CD4-positive, CD25-positive, alpha-beta regulatory T cell (primary cell): ENCODE data around the gene CEMIP2. TPM values are rescaled to one million over a fixed set of nuclear protein-coding genes. Genes with fewer than 3 reads are reported as not detected.
"Not testable (repeated sequence)": the region's sequence is repeated elsewhere in the genome, so short reads cannot be mapped to it uniquely, and the experiment has no call there.

Source experiments
- ATAC-seq, 2 donors: fragments of 150-1000 bp; cut with Tn5 transposase; one replicate each; pipeline ENCODE4 v1.10.0; 2021; ENCODE audit warnings: low read depth in 2 of 2, moderate number of reproducible peaks in 2 of 2, moderate library complexity in 1 of 2
- DNase-seq, 3 donors: peaks; one replicate each; pipeline versions ENCODE4 v3.0.0 to v3.0.0-alpha.2; 2012 to 2022; ENCODE audit warnings: mixed read lengths in 1 of 3
- H3K27ac ChIP-seq: one replicate; pipeline ENCODE4 v1.7.0; 2013; ENCODE audit warnings: mild to moderate bottlenecking, low read length; ENCODE audit not compliant: insufficient read depth, poor library complexity, severe bottlenecking
- H3K27me3 ChIP-seq: one replicate; pipeline ENCODE4 v1.7.0; 2013; ENCODE audit warnings: low read length; ENCODE audit not compliant: control insufficient read depth, insufficient read depth
- H3K36me3 ChIP-seq: one replicate; pipeline ENCODE4 v1.7.0; 2013; ENCODE audit warnings: mild to moderate bottlenecking, low read length, moderate library complexity; ENCODE audit not compliant: control insufficient read depth, insufficient read depth
- H3K4me1 ChIP-seq: 2 replicates; pipeline ENCODE4 v1.7.0; 2013; ENCODE audit warnings: mild to moderate bottlenecking, low read length; ENCODE audit not compliant: insufficient read depth, control insufficient read depth, poor library complexity, severe bottlenecking
- H3K4me3 ChIP-seq: one replicate; pipeline ENCODE4 v1.7.0; 2013; ENCODE audit warnings: low read depth, mild to moderate bottlenecking, low read length, moderate library complexity
- H3K9me3 ChIP-seq, 2 experiments: 1 replicate in 1 of 2; 2 replicates in 1 of 2; pipeline ENCODE4 v1.7.0; 2013; ENCODE audit warnings: low read length in 2 of 2, mild to moderate bottlenecking in 1 of 2, moderate library complexity in 1 of 2; ENCODE audit not compliant: control insufficient read depth in 2 of 2
- H3K27ac Mint-ChIP-seq, 3 donors: one replicate each; pipeline ENCODE4 v1.8.0; 2020 to 2022; ENCODE audit warnings: mild to moderate bottlenecking in 3 of 3, mixed read lengths in 3 of 3, moderate library complexity in 2 of 3
- H3K27me3 Mint-ChIP-seq: one replicate; pipeline ENCODE4 v1.8.0; 2022; ENCODE audit warnings: mild to moderate bottlenecking, mixed read lengths
- H3K36me3 Mint-ChIP-seq: one replicate; pipeline ENCODE4 v1.8.0; 2020; ENCODE audit warnings: mixed read lengths
- H3K4me1 Mint-ChIP-seq, 4 donors: one replicate each; pipeline ENCODE4 v1.8.0; 2020 to 2022; ENCODE audit warnings: mixed read lengths in 4 of 4, mild to moderate bottlenecking in 1 of 4
- H3K4me3 Mint-ChIP-seq, 4 donors: one replicate each; pipeline ENCODE4 v1.8.0; 2020 to 2022; ENCODE audit warnings: mild to moderate bottlenecking in 4 of 4, mixed read lengths in 4 of 4, moderate library complexity in 3 of 4
- H3K9me3 Mint-ChIP-seq, 7 donors: one replicate each; pipeline ENCODE4 v1.8.0; 2020 to 2022; ENCODE audit warnings: mixed read lengths in 7 of 7, mild to moderate bottlenecking in 3 of 7, moderate library complexity in 2 of 7
- polyA plus RNA-seq, 4 donors: library from polyadenylated mRNA; unstranded; fragments of 300-500 nt; fragmentation: Illumina TruSeq; gene quantifications; one replicate each; pipeline ENCODE4 v1.2.3, GENCODE V29; 2021
- total RNA-seq: library from RNA; stranded (reverse); gene quantifications from one replicate; pipeline ENCODE4 v1.2.3, GENCODE V29; 2022

The CEMIP2 gene
- total and polyA plus RNA-seq, 5 donors from 2014 or later = 25.8 to 407 (median 28.4) TPM

GRCh38 chr9:71691576-71691975 lies 76.7 kb downstream of the CEMIP2 start:
- H3K4me3 ChIP-seq, H3K27me3 Mint-ChIP-seq, H3K27me3 ChIP-seq, H3K9me3 Mint-ChIP-seq, H3K4me3 Mint-ChIP-seq, DNase-seq, H3K9me3 ChIP-seq, ATAC-seq, H3K4me1 ChIP-seq, H3K27ac Mint-ChIP-seq, H3K27ac ChIP-seq: not testable (repeated sequence)
- H3K4me1 Mint-ChIP-seq = peaks cover 15 to 31% (median 19%) of the 10 kb centered on the region in 4 donors
- H3K36me3 ChIP-seq = peaks cover 84% of the 10 kb centered on the region
- peaks cover 48% of the 10 kb centered on the region for H3K36me3 Mint-ChIP-seq

GRCh38 chr9:71690689-71691435 lies 77.5 kb downstream of the CEMIP2 start:
- H3K27ac Mint-ChIP-seq = peak overlapping the region in 2 of 3 donors; percentile 47 to 60
- no peak overlapping the region for H3K4me3 Mint-ChIP-seq
- H3K27me3 ChIP-seq = no peaks in the 10 kb centered on the region
- H3K4me1 Mint-ChIP-seq = peaks cover 16 to 39% (median 22%) of the 10 kb centered on the region in 4 donors
- no peak for DNase-seq
- no peaks in the 10 kb centered on the region for H3K27me3 Mint-ChIP-seq
- peaks cover 11% of the 10 kb centered on the region for H3K4me1 ChIP-seq
- no peak overlapping the region for H3K27ac ChIP-seq
- peaks cover 46% of the 10 kb centered on the region for H3K36me3 Mint-ChIP-seq
- ATAC-seq = no peak
- H3K4me3 ChIP-seq = no peak overlapping the region
- no peaks in the 10 kb centered on the region for H3K9me3 ChIP-seq
- no peaks in the 10 kb centered on the region for H3K9me3 Mint-ChIP-seq
- H3K36me3 ChIP-seq = peaks cover 78% of the 10 kb centered on the region

GRCh38 chr9:71690063-71690688 lies 78.1 kb downstream of the CEMIP2 start:
- peaks cover 44% of the 10 kb centered on the region for H3K36me3 Mint-ChIP-seq
- DNase-seq (no peak), ATAC-seq (no peak)
- Histone ChIP-seq H3K36me3 (peaks cover 72% of the 10 kb centered on the region), H3K9me3 (no peaks in the 10 kb centered on the region), H3K27ac (no peak overlapping the region), H3K27me3 (no peaks in the 10 kb centered on the region), H3K4me3 (no peak overlapping the region), H3K4me1 (peaks cover 18% of the 10 kb centered on the region)
- H3K9me3 Mint-ChIP-seq = no peaks in the 10 kb centered on the region
- peaks cover 22 to 44% (median 28%) of the 10 kb centered on the region in 4 donors for H3K4me1 Mint-ChIP-seq
- peak overlapping the region in 1 of 4 donors; percentile 43 for H3K4me3 Mint-ChIP-seq
- no peaks in the 10 kb centered on the region for H3K27me3 Mint-ChIP-seq
- H3K27ac Mint-ChIP-seq = peak overlapping the region; percentile 47 to 76 (median 60)

- no peaks in the 10 kb centered on the region for H3K9me3 Mint-ChIP-seq
- H3K4me3 ChIP-seq = no peak overlapping the region
- H3K27me3 Mint-ChIP-seq = no peaks in the 10 kb centered on the region
- H3K36me3 ChIP-seq = peaks cover 59% of the 10 kb centered on the region
- H3K27me3 ChIP-seq = no peaks in the 10 kb centered on the region
- no peak overlapping the region for H3K27ac ChIP-seq
- no peak for ATAC-seq
- H3K4me3 Mint-ChIP-seq = no peak overlapping the region
- H3K4me1 Mint-ChIP-seq = peaks cover 34 to 60% (median 44%) of the 10 kb centered on the region in 4 donors
- H3K27ac Mint-ChIP-seq = peak overlapping the region in 1 of 3 donors; percentile 68
- no peak for DNase-seq
- H3K4me1 ChIP-seq = peaks cover 36% of the 10 kb centered on the region
- H3K9me3 ChIP-seq = no peaks in the 10 kb centered on the region
- peaks cover 48% of the 10 kb centered on the region for H3K36me3 Mint-ChIP-seq
These were observed 80.6 kb downstream of the CEMIP2 start for GRCh38 chr9:71687676-71688075.

GRCh38 chr9:71685988-71686387 lies 82.3 kb downstream of the CEMIP2 start:
- DNase-seq = no peak
- ATAC-seq = peak in 1 of 2 donors; percentile 14
- peak overlapping the region in 3 of 4 donors; percentile 65 to 74 (median 66) for H3K4me3 Mint-ChIP-seq
- no peaks in the 10 kb centered on the region for H3K9me3 Mint-ChIP-seq
- Histone ChIP-seq H3K4me3 (peak overlapping the region; percentile 67), H3K9me3 (no peaks in the 10 kb centered on the region), H3K4me1 (peaks cover 36% of the 10 kb centered on the region), H3K36me3 (peaks cover 42% of the 10 kb centered on the region), H3K27ac (no peak overlapping the region), H3K27me3 (no peaks in the 10 kb centered on the region)
- peaks cover 36 to 63% (median 48%) of the 10 kb centered on the region in 4 donors for H3K4me1 Mint-ChIP-seq
- H3K27ac Mint-ChIP-seq = peak overlapping the region; percentile 62 to 67 (median 66)
- peaks cover 54% of the 10 kb centered on the region for H3K36me3 Mint-ChIP-seq
- no peaks in the 10 kb centered on the region for H3K27me3 Mint-ChIP-seq

- Histone ChIP-seq H3K4me1 (peaks cover 36% of the 10 kb centered on the region), H3K36me3 (peaks cover 37% of the 10 kb centered on the region), H3K9me3 (no peaks in the 10 kb centered on the region), H3K27me3 (no peaks in the 10 kb centered on the region), H3K27ac (peak overlapping the region; percentile 31), H3K4me3 (peak overlapping the region; percentile 67)
- DNase-seq = peak; percentile 11 to 86 (median 77)
- Mint-ChIP-seq H3K27ac (peak overlapping the region; percentile 62 to 67 (median 66)), H3K9me3 (no peaks in the 10 kb centered on the region), H3K36me3 (peaks cover 52% of the 10 kb centered on the region), H3K27me3 (no peaks in the 10 kb centered on the region), H3K4me1 (peaks cover 36 to 61% (median 46%) of the 10 kb centered on the region in 4 donors), H3K4me3 (peak overlapping the region in 3 of 4 donors; percentile 42 to 74 (median 65))
- peak; percentile 91 for ATAC-seq
These were observed 82.9 kb downstream of the CEMIP2 start for GRCh38 chr9:71685394-71685793.

- no peaks in the 10 kb centered on the region for H3K9me3 Mint-ChIP-seq
- H3K36me3 Mint-ChIP-seq = peaks cover 53% of the 10 kb centered on the region
- peak overlapping the region in 1 of 3 donors; percentile 47 for H3K27ac Mint-ChIP-seq
- Histone ChIP-seq H3K4me1 (peaks cover 36% of the 10 kb centered on the region), H3K4me3 (no peak overlapping the region), H3K27me3 (no peaks in the 10 kb centered on the region), H3K27ac (no peak overlapping the region), H3K36me3 (peaks cover 29% of the 10 kb centered on the region), H3K9me3 (no peaks in the 10 kb centered on the region)
- DNase-seq (no peak), ATAC-seq (no peak)
- peaks cover 38 to 61% (median 46%) of the 10 kb centered on the region in 4 donors for H3K4me1 Mint-ChIP-seq
- H3K27me3 Mint-ChIP-seq = no peaks in the 10 kb centered on the region
- H3K4me3 Mint-ChIP-seq = peak overlapping the region in 3 of 4 donors; percentile 9 to 50 (median 28)
These were observed 83.7 kb downstream of the CEMIP2 start for GRCh38 chr9:71684566-71684965.
